H9 (cell line): ENCODE data around the gene PGF. TPM values are rescaled to one million over a fixed set of nuclear protein-coding genes. Genes with fewer than 3 reads are reported as not detected.

Source experiments
- DNase-seq: peaks from one replicate; pipeline ENCODE4 v3.0.0-alpha.2; 2017
- H2AFZ ChIP-seq: one replicate; pipeline ENCODE4 v1.6.1; 2013; ENCODE audit warnings: mild to moderate bottlenecking, low read length, control low read depth, moderate library complexity
- H2AK5ac ChIP-seq: 2 replicates; pipeline ENCODE4 v1.6.1; 2013; ENCODE audit warnings: low read length, control low read depth, mixed read lengths; ENCODE audit not compliant: insufficient read length
- H2BK120ac ChIP-seq: one replicate; pipeline ENCODE4 v1.6.1; 2013; ENCODE audit warnings: low read depth, mild to moderate bottlenecking, low read length, control low read depth, inconsistent platforms; ENCODE audit not compliant: poor library complexity, severe bottlenecking
- H2BK12ac ChIP-seq: 2 replicates; pipeline ENCODE4 v1.6.1; 2013; ENCODE audit warnings: low read length, control low read depth, mixed read lengths, low read depth; ENCODE audit not compliant: insufficient read length
- H2BK15ac ChIP-seq: 2 replicates; pipeline ENCODE4 v1.6.1; 2013; ENCODE audit warnings: low read depth, low read length, control low read depth
- H2BK20ac ChIP-seq: one replicate; pipeline ENCODE4 v1.6.1; 2013; ENCODE audit warnings: low read depth, mild to moderate bottlenecking, low read length, control low read depth, inconsistent platforms; ENCODE audit not compliant: poor library complexity, severe bottlenecking
- H2BK5ac ChIP-seq: 2 replicates; pipeline ENCODE4 v1.6.1; 2013; ENCODE audit warnings: low read length, control low read depth, mixed read lengths; ENCODE audit not compliant: insufficient read length
- H3K14ac ChIP-seq: 2 replicates; pipeline ENCODE4 v1.6.1; 2013; ENCODE audit warnings: low read length, control low read depth; ENCODE audit not compliant: insufficient read depth
- H3K18ac ChIP-seq: 2 replicates; pipeline ENCODE4 v1.6.1; 2013; ENCODE audit warnings: low read depth, mild to moderate bottlenecking, mixed read lengths, low read length, control low read depth; ENCODE audit not compliant: insufficient read length
- H3K23ac ChIP-seq: 2 replicates; pipeline ENCODE4 v1.6.1; 2013; ENCODE audit warnings: low read length, control low read depth, mixed read lengths, low read depth; ENCODE audit not compliant: insufficient read length
- H3K23me2 ChIP-seq: 2 replicates; pipeline ENCODE4 v1.6.1; 2013; ENCODE audit warnings: low read depth, mild to moderate bottlenecking, mixed read lengths, low read length, control low read depth; ENCODE audit not compliant: insufficient read length, poor library complexity, severe bottlenecking
- H3K27ac ChIP-seq: 2 replicates; pipeline ENCODE4 v1.5.1; 2013; ENCODE audit warnings: low read length, control low read depth, mixed read lengths, low read depth; ENCODE audit not compliant: insufficient read length
- H3K27me3 ChIP-seq: 2 replicates; pipeline ENCODE4 v1.6.1; 2013; ENCODE audit warnings: low read length, control low read depth, inconsistent platforms; ENCODE audit not compliant: insufficient read depth
- H3K4ac ChIP-seq: 2 replicates; pipeline ENCODE4 v1.6.1; 2013; ENCODE audit warnings: low read depth, mild to moderate bottlenecking, control low read depth, inconsistent platforms, low read length, moderate library complexity
- H3K4me1 ChIP-seq: 2 replicates; pipeline ENCODE4 v1.6.1; 2013; ENCODE audit warnings: low read length, control low read depth, inconsistent platforms; ENCODE audit not compliant: insufficient read depth
- H3K4me2 ChIP-seq: 2 replicates; pipeline ENCODE4 v1.6.1; 2013; ENCODE audit warnings: low read length, control low read depth, mixed read lengths; ENCODE audit not compliant: insufficient read length, insufficient read depth
- H3K56ac ChIP-seq: 2 replicates; pipeline ENCODE4 v1.6.1; 2013; ENCODE audit warnings: low read depth, mild to moderate bottlenecking, mixed read lengths, low read length, control low read depth; ENCODE audit not compliant: insufficient read length
- H3K79me1 ChIP-seq: 2 replicates; pipeline ENCODE4 v1.6.1; 2013; ENCODE audit warnings: low read depth, mild to moderate bottlenecking, moderate library complexity, low read length, control low read depth, inconsistent platforms; ENCODE audit not compliant: insufficient read depth, poor library complexity, severe bottlenecking
- H3K79me2 ChIP-seq: 2 replicates; pipeline ENCODE4 v1.6.1; 2013; ENCODE audit warnings: low read length, control low read depth, inconsistent platforms; ENCODE audit not compliant: insufficient read depth
- H3K9ac ChIP-seq: 2 replicates; pipeline ENCODE4 v1.6.1; 2013; ENCODE audit warnings: low read length, control low read depth, mixed read lengths; ENCODE audit not compliant: insufficient read length; ENCODE audit errors: extremely low read depth
- H3K9me3 ChIP-seq: one replicate; pipeline ENCODE4 v1.6.1; 2013; ENCODE audit warnings: low read depth, low read length, inconsistent platforms; ENCODE audit not compliant: control insufficient read depth
- H3T11ph ChIP-seq: one replicate; pipeline ENCODE4 v1.6.1; 2013; ENCODE audit warnings: mild to moderate bottlenecking, low read length, control low read depth, inconsistent platforms
- H4K20me1 ChIP-seq: one replicate; pipeline ENCODE4 v1.6.1; 2013; ENCODE audit not compliant: control insufficient read depth, insufficient read length, insufficient read depth
- H4K5ac ChIP-seq: 2 replicates; pipeline ENCODE4 v1.6.1; 2013; ENCODE audit warnings: low read depth, mild to moderate bottlenecking, mixed read lengths, low read length, control low read depth; ENCODE audit not compliant: insufficient read length
- H4K8ac ChIP-seq: replicated peaks from 2 replicates; pipeline ENCODE4 v1.6.1; 2013; ENCODE audit warnings: low read length, control low read depth, mixed read lengths, low read depth; ENCODE audit not compliant: insufficient read length
- H4K91ac ChIP-seq: 2 replicates; pipeline ENCODE4 v1.6.1; 2013; ENCODE audit warnings: low read depth, mild to moderate bottlenecking, moderate library complexity, mixed read lengths, low read length, control low read depth; ENCODE audit not compliant: insufficient read length
- H3K27ac Mint-ChIP-seq, 3 experiments: 2 replicates in 2 of 3; 3 replicates in 1 of 3; pipeline ENCODE4 v1.8.0; 2020 to 2021; ENCODE audit warnings: mixed read lengths in 3 of 3, mild to moderate bottlenecking in 1 of 3, moderate library complexity in 1 of 3
- H3K27me3 Mint-ChIP-seq: 2 replicates; pipeline ENCODE4 v1.8.0; 2021; ENCODE audit warnings: low read depth, mild to moderate bottlenecking, moderate library complexity, mixed read lengths
- H3K36me3 Mint-ChIP-seq, 3 experiments: 2 replicates in 2 of 3; 3 replicates in 1 of 3; pipeline ENCODE4 v1.8.0; 2020 to 2021; ENCODE audit warnings: low read depth in 3 of 3, mixed read lengths in 3 of 3; ENCODE audit not compliant: insufficient read depth in 1 of 3
- H3K4me1 Mint-ChIP-seq, 2 experiments: 2 replicates each; pipeline ENCODE4 v1.8.0; 2020; ENCODE audit warnings: mixed read lengths in 2 of 2
- H3K4me3 Mint-ChIP-seq, 2 experiments: 2 replicates in 1 of 2; 3 replicates in 1 of 2; pipeline ENCODE4 v1.8.0; 2020 to 2021; ENCODE audit warnings: mild to moderate bottlenecking in 2 of 2, mixed read lengths in 2 of 2, moderate library complexity in 1 of 2
- H3K9me3 Mint-ChIP-seq, 2 experiments: 2 replicates in 1 of 2; 3 replicates in 1 of 2; pipeline ENCODE4 v1.8.0; 2020; ENCODE audit warnings: mild to moderate bottlenecking in 2 of 2, mixed read lengths in 2 of 2, moderate library complexity in 1 of 2
- CTCF ChIP-seq: fragments of 200-600 bp; sonication (generic); conservative IDR thresholded peaks from 3 replicates; pipeline ENCODE4 v1.8.0; 2021; ENCODE audit warnings: antibody characterized with exemption, mild to moderate bottlenecking
- WGBS: extraction: QIAGEN DNeasy Blood & Tissue Kit; methylation state at CpG from one replicate; pipeline ENCODE4 v1.1.7; 2013; ENCODE audit warnings: missing lambda C conversion rate, low lambda C conversion rate, mixed read lengths; ENCODE audit not compliant: insufficient read length; ENCODE audit errors: extremely low coverage; 5-methylcytosine and 5-hydroxymethylcytosine counted together
- total RNA-seq: library from RNA; stranded (reverse); gene quantifications from 2 replicates; pipeline ENCODE4 v1.2.1, GENCODE V29; 2021

PGF gene
- total RNA-seq, 1 experiment from 2014 or later = 2.3 TPM

GRCh38 chr14:74917178-74917543, 38.2 kb downstream of the PGF start:
- Histone ChIP-seq H3K4me1 (no peaks in the 10 kb centered on the region; the same call in 1 of the 2 replicates), H3K18ac (no peak overlapping the region), H3K9ac (no peak overlapping the region), H3K9me3 (no peaks in the 10 kb centered on the region), H3K27me3 (no peaks in the 10 kb centered on the region), H3T11ph (no peak overlapping the region), H3K23me2 (no peaks in the 10 kb centered on the region), H4K8ac (no peak overlapping the region), H3K14ac (no peak overlapping the region), H2BK12ac (no peak overlapping the region), H3K4me2 (no peak overlapping the region), H2BK20ac (no peak overlapping the region), H3K27ac (no peak overlapping the region), H3K4ac (no peak overlapping the region), H2BK15ac (no peak overlapping the region), H3K79me1 (no peaks in the 10 kb centered on the region), H4K91ac (no peak overlapping the region), H2BK5ac (no peak overlapping the region), H2AK5ac (no peak overlapping the region), H4K20me1 (no peaks in the 10 kb centered on the region), H2AFZ (no peak overlapping the region), H4K5ac (no peak overlapping the region), H2BK120ac (no peak overlapping the region), H3K56ac (no peak overlapping the region), H3K23ac (no peak overlapping the region), H3K79me2 (no peaks in the 10 kb centered on the region)
- no peaks in the 10 kb centered on the region for H3K9me3 Mint-ChIP-seq
- peaks cover 0 to 6% (median 0%) of the 10 kb centered on the region in 3 experiments; a peak in 2 of 7 replicates for H3K36me3 Mint-ChIP-seq
- DNase-seq = no peak
- H3K4me3 Mint-ChIP-seq = no peak overlapping the region
- H3K4me1 Mint-ChIP-seq = peaks cover 1 to 3% of the 10 kb centered on the region in 2 experiments; a peak in 2 of 4 replicates
- no CpG with 5 or more reads among the region's 5 CpGs for WGBS
- no peak for TF ChIP-seq CTCF
- no peaks in the 10 kb centered on the region; the same call in 1 of the 2 replicates for H3K27me3 Mint-ChIP-seq
- H3K27ac Mint-ChIP-seq = peak overlapping the region in 2 of 3 experiments; percentile 9 to 77; a peak in 4 of 7 replicates
